Measurements from ENCODE around the gene PGPEP1.

GRCh38 chr19:18415178-18415867 lies 74.9 kb downstream of the PGPEP1 start:
- TF ChIP-seq CTCF (IDR thresholded peaks at IDR 0.05) (no peak), POLR2A (IDR thresholded peaks at IDR 0.05) (no peak)

Measured in vagina (tissue), 2 donors.